Tibial nerve (tissue), 4 donors: Measurements from ENCODE around the gene ADGRE1.

Experiments used
- EP300 ChIP-seq, 2 donors: sonication (generic); formaldehyde crosslinking; IDR thresholded peaks; one replicate each; pipeline ENCODE4 v1.6.1; 2017; ENCODE audit warnings: antibody characterized with exemption in 2 of 2, mild to moderate bottlenecking in 1 of 2
- TF ChIP-seq, protein P1 (sequence below), 5 experiments: fragments of 200-600 bp in 3 of 5; fragments of 450-650 bp in 2 of 5; sonication (generic) in 3 of 5; IDR thresholded peaks; one replicate each; pipeline ENCODE4 v1.5.1; 2016 to 2019; ENCODE audit warnings: antibody characterized with exemption in 5 of 5, mild to moderate bottlenecking in 3 of 5, moderate library complexity in 2 of 5

DNA sequence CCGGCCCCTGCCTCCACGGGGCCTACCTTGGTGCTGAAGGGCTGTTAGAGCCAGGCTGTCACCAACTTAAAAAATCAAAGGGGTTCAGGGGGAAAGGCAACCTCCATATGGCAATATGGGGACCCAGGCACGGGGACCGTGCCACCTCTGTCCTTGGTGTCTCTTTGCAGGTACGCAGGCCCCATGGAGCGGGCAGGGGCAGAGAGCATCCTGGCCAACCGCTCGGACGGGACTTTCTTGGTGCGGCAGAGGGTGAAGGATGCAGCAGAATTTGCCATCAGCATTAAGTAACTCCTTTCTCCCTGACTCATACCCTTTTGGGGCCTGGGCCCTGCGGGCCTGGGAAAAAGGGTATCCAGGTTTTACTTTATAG is 39.6 kb upstream of the ADGRE1 start:
- TF ChIP-seq, protein P1, sequence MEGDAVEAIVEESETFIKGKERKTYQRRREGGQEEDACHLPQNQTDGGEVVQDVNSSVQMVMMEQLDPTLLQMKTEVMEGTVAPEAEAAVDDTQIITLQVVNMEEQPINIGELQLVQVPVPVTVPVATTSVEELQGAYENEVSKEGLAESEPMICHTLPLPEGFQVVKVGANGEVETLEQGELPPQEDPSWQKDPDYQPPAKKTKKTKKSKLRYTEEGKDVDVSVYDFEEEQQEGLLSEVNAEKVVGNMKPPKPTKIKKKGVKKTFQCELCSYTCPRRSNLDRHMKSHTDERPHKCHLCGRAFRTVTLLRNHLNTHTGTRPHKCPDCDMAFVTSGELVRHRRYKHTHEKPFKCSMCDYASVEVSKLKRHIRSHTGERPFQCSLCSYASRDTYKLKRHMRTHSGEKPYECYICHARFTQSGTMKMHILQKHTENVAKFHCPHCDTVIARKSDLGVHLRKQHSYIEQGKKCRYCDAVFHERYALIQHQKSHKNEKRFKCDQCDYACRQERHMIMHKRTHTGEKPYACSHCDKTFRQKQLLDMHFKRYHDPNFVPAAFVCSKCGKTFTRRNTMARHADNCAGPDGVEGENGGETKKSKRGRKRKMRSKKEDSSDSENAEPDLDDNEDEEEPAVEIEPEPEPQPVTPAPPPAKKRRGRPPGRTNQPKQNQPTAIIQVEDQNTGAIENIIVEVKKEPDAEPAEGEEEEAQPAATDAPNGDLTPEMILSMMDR (IDR thresholded peaks at IDR 0.05) = no peak
- TF ChIP-seq EP300 (IDR thresholded peaks at IDR 0.05) = no peak
